T47D (cell line): ENCODE data around the gene TUBA4A.
"Not testable (repeated sequence)": the region's sequence is repeated elsewhere in the genome, so short reads cannot be mapped to it uniquely, and the experiment has no call there.

ENCODE experiments used
- DNase-seq, 2 experiments: peaks; one replicate each; pipeline versions ENCODE4 v3.0.0 to v3.0.0-alpha.2; 2011 to 2012; ENCODE audit warnings: low read depth in 1 of 2, low spot score in 1 of 2
- JUND ChIP-seq: IDR thresholded peaks from 2 replicates; pipeline ENCODE4 v1.6.1; 2012; ENCODE audit warnings: low read depth
- in situ Hi-C: cut with HindIII; loops from 2 replicates; pipeline ENCODE4 v1.10.0; 2016; ENCODE audit warnings: low sequenced_read_pairs, low pct_unique_long_range_greater_than_20kb

The TUBA4A gene

DNA sequence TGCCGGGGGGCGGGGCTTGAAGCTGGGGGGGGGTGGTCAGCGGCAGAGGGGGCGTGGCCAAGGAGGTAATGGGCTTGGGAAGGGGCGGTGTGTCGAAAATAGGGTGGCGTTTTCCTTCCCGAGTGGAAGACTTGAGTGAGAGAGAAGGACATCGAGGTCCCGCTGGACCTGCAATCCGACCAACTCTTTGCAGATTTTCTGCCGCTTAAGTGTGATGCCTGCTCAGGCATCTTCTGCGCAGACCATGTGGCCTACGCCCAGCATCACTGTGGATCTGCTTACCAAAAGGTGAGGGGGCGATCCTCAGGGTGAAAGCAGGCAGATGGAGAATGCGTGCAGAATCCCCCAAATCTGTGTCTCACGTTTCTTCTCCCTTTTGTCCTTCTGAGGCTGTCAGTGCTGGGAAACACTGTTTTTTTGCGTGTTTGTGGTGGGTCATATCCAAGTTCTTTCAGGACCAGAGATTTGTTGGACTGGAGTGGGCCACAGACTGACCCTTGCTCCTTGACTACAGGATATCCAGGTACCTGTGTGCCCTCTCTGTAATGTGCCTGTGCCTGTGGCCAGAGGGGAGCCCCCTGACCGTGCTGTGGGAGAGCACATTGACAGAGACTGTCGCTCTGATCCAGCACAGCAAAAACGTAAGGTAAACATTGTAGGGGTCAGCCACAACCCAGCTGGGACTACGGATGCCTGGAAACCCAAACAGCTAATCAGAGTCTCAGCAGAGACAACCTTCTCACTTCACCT lies 46.4 kb downstream of the TUBA4A start:
- TF ChIP-seq JUND: no peak
- in situ Hi-C loops: no loop called here
- no peak for DNase-seq

DNA sequence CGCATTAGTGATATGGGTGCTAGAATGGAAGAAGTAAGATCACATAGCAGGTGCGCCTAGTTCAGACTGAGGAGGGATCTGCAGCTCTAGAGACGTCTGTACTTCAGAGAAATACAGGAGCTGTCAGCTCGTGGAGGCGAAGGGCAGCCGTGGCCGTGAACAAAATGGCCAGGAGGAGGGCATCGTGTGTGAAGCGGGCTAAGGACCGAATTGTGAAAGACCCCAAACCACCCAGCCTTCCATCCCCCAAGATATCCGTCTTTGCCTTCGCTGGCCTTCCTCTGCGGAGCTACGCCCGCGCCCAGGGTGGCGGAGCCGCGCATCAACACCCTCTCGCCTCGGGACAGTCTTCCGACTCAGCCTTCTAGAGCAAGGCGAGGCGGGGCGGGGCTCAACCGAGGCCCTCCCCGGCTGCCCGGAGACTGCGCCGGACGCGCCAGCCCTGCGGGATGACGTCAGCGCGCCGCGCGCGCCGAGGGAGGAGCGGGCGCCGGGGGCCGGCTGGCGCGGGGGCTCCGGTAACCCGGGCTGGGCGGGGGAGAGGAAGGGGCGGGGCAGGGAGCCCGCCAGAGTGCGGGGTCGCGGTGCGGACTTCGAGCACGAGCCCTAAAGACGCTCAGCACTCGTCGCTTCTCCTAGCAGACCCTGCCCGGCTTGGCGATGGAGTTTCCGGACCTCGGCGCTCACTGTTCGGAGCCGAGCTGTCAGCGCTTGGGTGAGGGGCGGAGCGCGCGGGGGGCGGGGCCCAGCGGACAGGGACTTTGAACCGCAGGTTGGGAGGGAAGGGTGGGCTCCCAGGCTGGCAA lies 47.2 kb downstream of the TUBA4A start, which contains the start of gene ZFAND2B:
ZFAND2B (plus strand) TSS at position 455 of the 806 bp plus-strand sequence; CDS start at position 661, 206 bp downstream.
- in situ Hi-C loops: no loop called here
- no peak for TF ChIP-seq JUND
- DNase-seq: peak; percentile 85 to 93

DNA sequence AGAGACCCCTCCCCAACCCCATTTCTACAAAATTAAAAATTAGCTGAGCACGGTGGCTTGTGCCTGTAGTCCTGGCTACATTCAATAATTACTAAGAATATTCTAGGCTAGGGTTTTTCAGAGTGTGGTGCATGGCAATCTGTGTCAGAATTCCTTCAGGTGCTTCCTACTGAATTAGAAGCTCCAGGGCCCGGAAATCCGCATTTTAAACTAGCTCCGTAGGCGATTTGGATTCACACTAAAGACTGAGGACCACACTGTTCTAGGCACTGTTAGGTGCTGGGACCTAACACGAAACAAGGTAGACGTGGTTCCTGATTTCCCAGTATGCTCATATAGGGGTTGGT lies 47.8 kb downstream of the TUBA4A start:
- no peak for DNase-seq
- no peak for TF ChIP-seq JUND
- in situ Hi-C loops: no loop called here

DNA sequence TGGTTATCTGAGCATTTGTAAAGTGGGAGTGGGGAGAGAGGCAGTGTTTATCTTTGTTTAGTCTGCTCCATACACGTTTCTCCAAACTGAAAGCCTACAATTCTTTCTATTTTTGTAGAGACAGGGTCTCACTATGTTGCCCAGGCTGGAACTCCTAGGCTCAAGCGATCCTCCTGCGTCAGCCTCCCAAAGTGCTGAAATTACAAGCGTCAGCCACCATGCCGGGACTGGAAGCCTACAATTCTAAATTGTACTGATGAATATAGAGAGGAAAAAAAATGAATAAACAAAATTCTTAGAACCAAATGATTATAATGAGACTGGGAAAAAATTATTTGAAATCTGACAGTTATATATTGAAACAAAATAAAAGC lies 48.6 kb downstream of the TUBA4A start:
- DNase-seq: no peak
- no peak for TF ChIP-seq JUND
- in situ Hi-C loops: no loop called here

GRCh38 chr2:219204425-219205164 lies 49.1 kb downstream of the TUBA4A start:
- DNase-seq: no peak
- TF ChIP-seq JUND: no peak
- in situ Hi-C loops: no loop called here

DNA sequence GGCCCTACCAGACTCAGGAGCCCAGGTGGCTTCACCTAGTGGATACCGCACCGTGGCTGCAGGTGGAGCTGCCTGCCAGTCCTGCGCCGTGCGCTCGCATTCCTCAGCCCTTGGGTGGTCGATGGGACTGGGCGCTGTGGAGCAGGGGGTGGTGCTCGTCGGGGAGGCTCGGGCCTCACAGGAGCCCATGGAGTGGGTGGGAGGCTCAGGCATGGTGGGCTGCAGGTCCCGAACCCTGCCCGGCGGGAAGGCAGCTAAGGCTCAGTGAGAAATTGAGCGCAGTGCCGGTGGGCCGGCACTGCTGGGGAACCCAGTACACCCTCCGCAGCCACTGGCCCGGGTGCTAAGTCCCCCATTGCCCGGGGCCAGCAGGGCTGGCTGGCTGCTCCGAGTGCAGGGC lies 52.4 kb downstream of the TUBA4A start:
- DNase-seq, in situ Hi-C loops: not testable (repeated sequence)

- in situ Hi-C loops: not testable (repeated sequence)
These were observed 53.0 kb downstream of the TUBA4A start for GRCh38 chr2:219200502-219201326.

More at GRCh38 chr2:219200502-219201326, 53.0 kb downstream of the TUBA4A start:
- DNase-seq: not testable (repeated sequence)
